Stimulated activated naive B cell treated with anti-CD40 and anti-IgM and Interleukin-4, amounts not matched to agents 10 μg/mL and 1 μg/mL and 100 μg/mL, for 72 hours (primary cell): ENCODE measurements around the gene RGS7.

Source experiments
- ATAC-seq, 2 donors: fragments of 150-1000 bp; cut with Tn5 transposase; replicated peaks; 2 replicates each; pipeline ENCODE4 v1.10.0; 2021; ENCODE audit warnings: moderate library complexity in 1 of 2
- DNase-seq: peaks from one replicate; pipeline ENCODE4 v3.0.0; 2021
- H3K27ac Mint-ChIP-seq: one replicate; pipeline ENCODE4 v1.8.0; 2022; ENCODE audit warnings: mild to moderate bottlenecking, mixed read lengths
- H3K27me3 Mint-ChIP-seq, 2 donors: one replicate each; pipeline ENCODE4 v1.8.0; 2022; ENCODE audit warnings: mixed read lengths in 2 of 2
- H3K36me3 Mint-ChIP-seq, 2 donors: one replicate each; pipeline ENCODE4 v1.8.0; 2022; ENCODE audit warnings: mixed read lengths in 2 of 2, mild to moderate bottlenecking in 1 of 2
- H3K4me1 Mint-ChIP-seq, 2 donors: one replicate each; pipeline ENCODE4 v1.8.0; 2022; ENCODE audit warnings: mixed read lengths in 2 of 2, mild to moderate bottlenecking in 1 of 2
- H3K4me3 Mint-ChIP-seq, 2 donors: one replicate each; pipeline ENCODE4 v1.8.0; 2022; ENCODE audit warnings: mild to moderate bottlenecking in 2 of 2, mixed read lengths in 2 of 2, moderate library complexity in 1 of 2
- H3K9me3 Mint-ChIP-seq, 2 donors: one replicate each; pipeline ENCODE4 v1.8.0; 2022; ENCODE audit warnings: mixed read lengths in 2 of 2, mild to moderate bottlenecking in 1 of 2

The RGS7 gene

DNA sequence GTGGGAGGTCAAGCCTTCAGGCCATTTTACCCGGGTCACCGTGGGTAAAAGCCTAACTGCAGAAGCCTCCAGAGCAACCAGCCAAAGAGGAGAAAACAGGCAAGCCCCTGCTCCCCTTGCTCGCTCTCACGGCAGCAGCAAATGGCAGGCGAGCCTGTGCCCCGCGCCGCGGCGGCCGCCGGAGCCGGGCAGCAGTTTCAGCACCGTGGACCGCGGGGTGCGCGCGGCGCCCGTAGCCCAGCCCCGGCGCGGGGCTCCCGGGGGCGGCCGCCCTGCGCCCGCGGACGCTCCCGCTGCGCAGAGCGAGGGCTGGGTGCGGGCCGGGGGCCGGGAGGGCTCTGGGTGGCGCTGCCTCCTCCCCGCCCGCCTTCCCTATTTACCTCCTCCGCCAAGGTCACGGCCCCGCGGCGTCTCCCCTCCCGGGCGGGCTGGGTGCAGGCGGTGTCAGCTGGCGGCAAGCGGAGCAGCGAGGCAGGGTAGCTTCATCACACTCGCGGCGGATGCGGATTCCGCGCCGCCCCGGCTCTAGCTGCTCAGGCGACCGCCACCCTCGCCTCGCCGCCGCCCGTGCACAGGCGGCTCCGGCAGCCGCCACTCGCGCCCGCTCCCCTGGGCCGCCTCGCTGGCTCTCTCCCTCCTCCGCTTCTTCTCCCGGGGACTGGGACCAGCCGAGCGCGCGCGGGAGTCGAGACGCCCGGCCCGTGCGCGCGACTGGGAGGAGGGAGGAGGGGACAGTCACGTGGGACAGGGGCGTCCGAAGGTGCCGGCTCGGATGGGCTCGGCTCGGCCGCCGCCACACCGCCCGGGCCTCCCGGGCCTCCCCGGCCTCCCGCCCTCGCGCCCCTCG, at the start of gene RGS7:
Gene RGS7 (minus strand): TSS at position 687 of the 847 bp plus-strand sequence.
- Mint-ChIP-seq H3K9me3 (no peaks in the 10 kb centered on the region), H3K27ac (no peak within 1 kb of the TSS), H3K4me1 (peaks cover 2 to 5% of the 10 kb centered on the region in 2 donors), H3K27me3 (peaks cover 28 to 39% of the 10 kb centered on the region in 2 donors), H3K4me3 (peak within 1 kb of the TSS; percentile 77 to 78), H3K36me3 (no peaks in the 10 kb centered on the region)
- DNase-seq (peak; percentile 17), ATAC-seq (peak; percentile 80 to 81)

DNA sequence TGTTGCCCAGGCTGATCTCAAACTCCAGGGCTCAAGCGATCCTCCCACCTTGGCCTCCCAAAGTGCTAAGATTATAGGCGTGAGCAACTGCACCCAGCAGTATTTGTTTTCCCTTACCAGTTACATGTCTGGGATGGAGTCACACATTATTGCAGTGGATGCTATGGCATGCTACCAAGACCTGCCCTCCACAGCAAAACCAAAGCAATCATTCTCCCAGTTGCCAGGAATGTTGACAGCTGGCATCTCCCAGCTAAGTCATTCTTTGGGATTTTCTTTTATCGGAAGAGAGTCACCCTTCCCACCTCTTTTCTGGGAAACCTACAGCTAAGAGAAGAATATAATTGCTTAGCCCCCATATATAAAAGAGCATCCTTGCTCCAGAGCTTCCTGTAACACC, 49.4 kb upstream of the RGS7 start:
- no peak overlapping the region for H3K4me3 Mint-ChIP-seq
- H3K4me1 Mint-ChIP-seq: no peaks in the 10 kb centered on the region
- DNase-seq (no peak), ATAC-seq (no peak)
- peaks cover 19 to 22% of the 10 kb centered on the region in 2 donors for H3K27me3 Mint-ChIP-seq
- no peaks in the 10 kb centered on the region for H3K9me3 Mint-ChIP-seq
- no peak overlapping the region for H3K27ac Mint-ChIP-seq
- H3K36me3 Mint-ChIP-seq: no peaks in the 10 kb centered on the region

DNA sequence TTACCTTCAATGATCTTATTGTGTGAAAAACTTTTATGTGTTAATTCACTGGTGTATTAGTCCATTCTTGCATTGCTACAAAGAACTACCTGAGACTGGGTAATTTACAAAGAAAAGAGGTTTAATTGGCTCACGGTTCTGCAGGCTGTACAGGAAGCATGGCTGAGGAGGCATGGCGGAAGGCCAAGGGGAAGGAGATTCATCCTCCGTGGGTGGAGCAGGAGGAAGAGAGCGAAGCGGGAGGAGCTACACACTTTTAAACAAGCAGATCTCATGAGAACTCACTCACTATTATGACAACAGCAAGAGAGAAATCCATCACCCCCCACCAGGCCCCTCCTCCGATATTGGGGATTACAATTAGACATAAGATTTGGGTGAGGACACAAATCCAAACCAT, 44.2 kb upstream of the RGS7 start:
- Mint-ChIP-seq H3K4me1 (peaks cover 0 to 2% of the 10 kb centered on the region in 2 donors), H3K9me3 (peaks cover 2 to 3% of the 10 kb centered on the region in 2 donors), H3K27me3 (peaks cover 0 to 7% of the 10 kb centered on the region in 2 donors), H3K4me3 (no peak overlapping the region), H3K27ac (no peak overlapping the region), H3K36me3 (no peaks in the 10 kb centered on the region)
- ATAC-seq (no peak), DNase-seq (no peak)

DNA sequence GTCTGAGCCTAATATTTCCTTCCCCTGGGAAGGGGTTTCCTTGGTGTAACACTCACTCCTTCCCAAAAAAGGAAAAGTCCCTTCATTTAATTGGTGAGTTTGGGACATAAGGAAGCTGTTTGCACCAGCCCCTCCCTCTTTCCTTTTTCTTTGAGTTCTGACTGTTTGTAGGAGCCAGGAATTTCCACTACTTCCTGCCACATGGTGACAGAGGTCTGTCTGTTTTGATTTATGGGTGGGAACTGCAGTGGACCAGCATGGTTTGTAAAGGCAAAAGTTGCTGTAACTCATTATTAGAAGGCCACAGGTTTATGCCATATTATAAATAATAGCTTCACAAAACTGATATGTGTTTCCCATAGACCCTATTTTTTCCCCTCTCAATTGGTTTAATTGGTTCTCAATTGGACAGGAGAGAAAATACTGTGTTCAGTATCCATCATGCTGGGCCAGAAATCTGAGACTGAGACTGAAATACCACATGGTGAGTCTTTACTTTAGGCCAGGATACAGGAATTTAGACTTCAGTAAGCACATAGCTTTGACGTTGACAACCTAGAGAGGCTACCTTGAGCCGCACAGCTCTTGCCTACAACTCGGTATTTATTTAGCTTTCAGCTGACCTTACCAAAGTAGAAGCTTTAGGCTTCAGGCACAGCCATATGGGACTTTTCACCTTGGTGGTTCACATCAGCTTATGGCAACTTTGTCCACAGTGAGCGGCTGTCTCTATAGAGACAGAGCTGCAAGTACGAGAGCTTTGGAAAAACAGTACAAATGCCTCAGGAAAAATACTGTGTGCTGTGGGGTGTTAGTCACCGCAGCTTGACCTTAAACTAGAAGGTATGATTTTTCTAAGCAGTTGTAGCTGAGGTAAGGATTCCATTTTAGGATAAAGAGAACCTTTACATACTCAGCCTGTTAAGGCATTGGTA, 40.0 kb upstream of the RGS7 start:
- no peaks in the 10 kb centered on the region for H3K36me3 Mint-ChIP-seq

DNA sequence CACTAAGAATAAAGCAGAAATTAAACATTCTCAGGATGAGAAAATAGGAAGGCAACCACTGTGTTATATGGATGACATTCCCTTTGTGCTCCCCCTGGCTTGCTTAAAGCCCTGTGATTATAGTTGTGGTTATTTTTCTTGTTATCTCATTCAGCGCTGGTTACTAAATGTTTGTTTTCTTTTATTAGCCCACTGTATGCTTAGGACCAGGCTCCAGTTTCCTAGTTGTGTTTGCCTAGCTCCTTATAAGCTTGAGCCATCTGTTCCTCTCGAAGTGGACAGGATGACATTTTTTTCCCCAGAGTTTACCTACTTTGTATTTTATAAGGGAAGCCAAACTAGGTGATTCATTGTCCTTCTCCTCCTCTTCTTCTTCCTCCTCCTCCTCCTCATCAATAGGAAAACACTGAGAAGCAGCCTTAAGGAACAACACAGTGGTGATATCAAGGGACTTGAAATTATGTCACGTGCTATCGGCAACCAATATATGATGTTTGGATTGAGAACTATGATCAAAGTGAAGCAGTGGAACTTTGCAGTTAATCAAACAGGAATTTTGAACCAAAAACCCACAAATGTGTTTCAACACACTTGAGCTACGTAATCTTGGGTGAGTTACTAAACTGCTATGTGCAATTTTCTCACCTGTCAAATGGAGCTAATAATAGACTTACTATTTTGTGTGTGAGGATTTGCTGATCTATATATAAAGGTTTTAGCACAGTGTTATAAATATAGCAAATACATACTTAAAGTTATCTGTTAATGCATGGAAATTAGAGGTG, 35.1 kb upstream of the RGS7 start:
- no peak for DNase-seq
- no peak overlapping the region for H3K4me3 Mint-ChIP-seq
- H3K27ac Mint-ChIP-seq: no peak overlapping the region
- peaks cover 5 to 13% of the 10 kb centered on the region in 2 donors for H3K27me3 Mint-ChIP-seq
- no peaks in the 10 kb centered on the region for H3K9me3 Mint-ChIP-seq
- no peaks in the 10 kb centered on the region for H3K4me1 Mint-ChIP-seq
- no peak for ATAC-seq
- no peaks in the 10 kb centered on the region for H3K36me3 Mint-ChIP-seq

More for the DNA sequence above, 40.0 kb upstream of the RGS7 start:
- no peak for DNase-seq
- Mint-ChIP-seq H3K4me1 (peaks cover 0 to 2% of the 10 kb centered on the region in 2 donors), H3K9me3 (peaks cover 2 to 3% of the 10 kb centered on the region in 2 donors), H3K27ac (no peak overlapping the region), H3K4me3 (no peak overlapping the region), H3K27me3 (peaks cover 3 to 13% of the 10 kb centered on the region in 2 donors)
- ATAC-seq: no peak

DNA sequence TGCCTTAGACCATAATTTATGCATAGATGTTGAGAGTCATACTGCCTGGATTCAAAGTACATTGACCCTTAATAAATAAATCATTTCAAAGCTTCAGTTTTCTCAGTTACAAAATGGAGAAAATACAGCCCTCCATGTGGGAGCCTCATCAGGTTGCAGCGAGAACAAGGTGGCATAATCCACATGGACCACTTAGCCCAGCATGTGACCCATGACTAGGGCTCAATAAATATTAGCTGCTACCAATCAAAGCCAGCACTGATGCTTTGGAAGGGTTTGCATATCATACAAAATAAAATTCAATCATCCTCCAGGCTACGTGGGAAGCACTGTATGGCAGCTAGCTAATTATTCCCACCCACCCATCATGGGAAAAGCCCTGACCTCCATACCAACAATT, 33.5 kb upstream of the RGS7 start:
- Mint-ChIP-seq H3K36me3 (no peaks in the 10 kb centered on the region), H3K4me1 (no peaks in the 10 kb centered on the region), H3K27ac (no peak overlapping the region), H3K9me3 (peaks cover 0 to 3% of the 10 kb centered on the region in 2 donors), H3K27me3 (peaks cover 6 to 9% of the 10 kb centered on the region in 2 donors), H3K4me3 (no peak overlapping the region)
- no peak for ATAC-seq
- DNase-seq: no peak

DNA sequence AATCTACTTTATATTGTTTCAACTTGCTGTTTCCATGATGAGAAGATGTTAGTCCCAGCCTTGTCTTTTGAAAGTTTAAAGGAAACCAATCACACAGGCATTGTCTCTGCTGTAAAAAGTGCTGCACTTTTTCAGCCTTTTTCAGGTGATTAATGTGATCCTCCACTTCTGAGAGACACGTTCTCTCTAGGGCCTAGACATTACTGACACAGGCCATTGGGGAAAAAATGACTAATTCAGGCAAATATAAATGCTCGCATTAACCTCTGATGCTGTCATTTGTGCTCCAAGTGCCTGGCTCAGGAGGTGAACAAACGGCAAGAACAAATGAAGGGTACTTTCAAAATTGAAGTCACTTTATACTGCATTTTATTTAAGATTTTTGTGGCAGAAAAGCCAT, 32.4 kb upstream of the RGS7 start:
- peaks cover 6 to 9% of the 10 kb centered on the region in 2 donors for H3K27me3 Mint-ChIP-seq
- H3K4me1 Mint-ChIP-seq: no peaks in the 10 kb centered on the region
- ATAC-seq: no peak
- DNase-seq: no peak
- H3K36me3 Mint-ChIP-seq: no peaks in the 10 kb centered on the region
- no peak overlapping the region for H3K4me3 Mint-ChIP-seq
- H3K9me3 Mint-ChIP-seq: peaks cover 0 to 3% of the 10 kb centered on the region in 2 donors
- no peak overlapping the region for H3K27ac Mint-ChIP-seq

DNA sequence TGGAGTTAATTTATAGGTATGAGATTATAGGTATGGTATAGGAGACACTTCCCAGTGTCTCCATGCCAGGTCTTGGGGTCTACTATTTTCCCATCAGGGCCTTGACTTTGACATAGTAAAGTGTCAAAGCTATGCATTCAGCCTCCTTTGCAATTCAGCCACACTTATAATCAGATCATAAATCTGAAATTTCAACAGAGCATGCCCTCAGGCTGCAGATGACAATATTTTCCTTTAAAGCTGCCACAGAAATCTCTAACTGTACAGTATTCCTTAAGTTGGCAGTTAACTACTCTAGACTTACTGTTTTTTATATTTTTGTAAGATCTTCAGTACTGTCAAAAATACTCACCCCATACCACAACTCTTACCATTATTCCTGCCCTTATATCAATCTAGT, 30.2 kb upstream of the RGS7 start:
- peaks cover 1 to 4% of the 10 kb centered on the region in 2 donors for H3K9me3 Mint-ChIP-seq
- no peak overlapping the region for H3K4me3 Mint-ChIP-seq
- DNase-seq (no peak), ATAC-seq (no peak)
- no peaks in the 10 kb centered on the region for H3K4me1 Mint-ChIP-seq
- H3K27ac Mint-ChIP-seq: no peak overlapping the region
- peaks cover 6 to 8% of the 10 kb centered on the region in 2 donors for H3K27me3 Mint-ChIP-seq
- no peaks in the 10 kb centered on the region for H3K36me3 Mint-ChIP-seq

DNA sequence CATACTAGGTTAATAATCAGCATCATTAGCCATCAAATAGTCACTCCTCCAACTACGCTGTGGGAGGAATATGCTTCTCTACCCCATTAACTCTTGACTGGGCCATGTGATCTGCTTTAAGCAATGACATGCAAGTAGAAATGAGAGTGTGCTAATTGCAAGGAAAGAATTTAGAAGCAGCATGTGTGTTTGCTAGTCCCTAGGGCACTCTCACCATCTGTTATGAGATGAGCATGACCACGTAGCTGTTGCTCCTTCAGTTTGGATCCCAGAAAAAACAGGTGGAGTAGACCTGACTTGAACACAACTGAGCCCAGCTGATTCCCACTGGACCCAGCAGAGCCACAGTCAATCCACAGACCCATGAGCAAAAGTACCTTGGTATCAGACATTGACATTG, 19.7 kb upstream of the RGS7 start:
- Mint-ChIP-seq H3K27me3 (peaks cover 4 to 6% of the 10 kb centered on the region in 2 donors), H3K4me3 (no peak overlapping the region), H3K36me3 (no peaks in the 10 kb centered on the region), H3K27ac (no peak overlapping the region), H3K9me3 (peaks cover 3 to 6% of the 10 kb centered on the region in 2 donors), H3K4me1 (no peaks in the 10 kb centered on the region)
- ATAC-seq: no peak
- DNase-seq: no peak

DNA sequence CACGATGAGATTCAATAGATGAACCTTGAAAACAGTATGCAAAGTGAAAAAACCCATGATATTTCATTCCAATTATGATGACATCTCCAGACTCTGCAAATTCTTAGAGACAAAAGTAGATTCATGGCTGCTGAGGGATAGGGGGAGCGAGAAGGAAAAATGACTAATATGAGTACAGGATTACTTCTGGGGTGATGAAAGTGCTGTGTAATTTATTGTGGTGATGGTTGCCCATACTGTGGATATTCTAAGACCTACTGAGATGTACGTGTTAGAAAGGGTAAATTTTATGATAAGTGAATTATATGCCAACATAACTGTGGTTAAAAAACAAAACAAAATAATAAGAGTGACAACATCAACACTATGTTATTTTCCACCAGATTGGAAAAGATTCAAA, 18.9 kb upstream of the RGS7 start:
- Mint-ChIP-seq H3K27me3 (peaks cover 1 to 4% of the 10 kb centered on the region in 2 donors), H3K4me3 (no peak overlapping the region), H3K27ac (no peak overlapping the region), H3K36me3 (no peaks in the 10 kb centered on the region), H3K4me1 (no peaks in the 10 kb centered on the region), H3K9me3 (peaks cover 0 to under 1% of the 10 kb centered on the region in 2 donors)
- DNase-seq: no peak
- ATAC-seq: no peak

DNA sequence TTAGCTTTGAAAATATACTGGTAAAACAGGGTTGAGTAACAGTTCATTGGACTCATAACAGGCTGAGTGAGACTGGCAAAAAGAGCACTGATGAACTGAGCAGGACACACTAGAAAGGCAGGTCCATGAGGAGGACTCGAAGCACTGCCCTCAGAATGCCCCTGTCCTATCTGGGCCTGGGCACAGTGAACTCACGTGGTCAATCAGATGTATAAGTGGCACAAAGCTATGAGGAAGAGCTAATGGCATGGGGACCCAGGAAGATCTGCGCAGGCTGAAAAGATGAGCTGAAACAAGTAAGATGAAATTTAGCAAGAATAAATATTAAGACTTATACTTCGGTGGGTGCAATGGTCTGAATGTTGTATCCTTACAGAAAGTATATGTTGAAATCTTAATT, 9.2 kb upstream of the RGS7 start:
- DNase-seq: no peak
- Mint-ChIP-seq H3K4me3 (no peak overlapping the region), H3K36me3 (no peaks in the 10 kb centered on the region), H3K9me3 (peaks cover 4 to 5% of the 10 kb centered on the region in 2 donors), H3K4me1 (no peaks in the 10 kb centered on the region), H3K27me3 (peaks cover 20 to 21% of the 10 kb centered on the region in 2 donors), H3K27ac (no peak overlapping the region)
- no peak for ATAC-seq

DNA sequence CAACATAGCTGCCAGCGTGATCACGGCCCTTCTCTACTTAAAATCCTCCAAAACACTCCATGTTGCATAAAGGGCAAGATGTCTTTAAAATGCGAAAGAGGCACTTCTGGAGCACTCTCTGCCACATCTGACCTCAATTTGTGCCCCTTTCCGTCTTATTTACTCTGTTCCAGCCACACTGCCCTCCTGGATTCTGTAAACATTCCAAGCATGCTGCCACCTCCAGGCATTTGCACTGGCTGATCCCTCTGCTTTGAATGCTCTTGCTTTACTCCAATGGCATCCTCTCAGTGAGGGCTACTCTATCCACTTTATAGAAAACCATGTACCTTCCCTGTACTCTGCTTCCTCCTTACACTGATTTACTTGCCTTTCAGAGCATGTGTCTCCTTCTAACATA, 5.3 kb upstream of the RGS7 start:
- H3K27me3 Mint-ChIP-seq: peaks cover 40 to 46% of the 10 kb centered on the region in 2 donors
- H3K4me1 Mint-ChIP-seq: no peaks in the 10 kb centered on the region
- H3K27ac Mint-ChIP-seq: no peak overlapping the region
- H3K9me3 Mint-ChIP-seq: peaks cover 4 to 5% of the 10 kb centered on the region in 2 donors
- H3K4me3 Mint-ChIP-seq: no peak overlapping the region
- no peaks in the 10 kb centered on the region for H3K36me3 Mint-ChIP-seq
- DNase-seq (no peak), ATAC-seq (no peak)

DNA sequence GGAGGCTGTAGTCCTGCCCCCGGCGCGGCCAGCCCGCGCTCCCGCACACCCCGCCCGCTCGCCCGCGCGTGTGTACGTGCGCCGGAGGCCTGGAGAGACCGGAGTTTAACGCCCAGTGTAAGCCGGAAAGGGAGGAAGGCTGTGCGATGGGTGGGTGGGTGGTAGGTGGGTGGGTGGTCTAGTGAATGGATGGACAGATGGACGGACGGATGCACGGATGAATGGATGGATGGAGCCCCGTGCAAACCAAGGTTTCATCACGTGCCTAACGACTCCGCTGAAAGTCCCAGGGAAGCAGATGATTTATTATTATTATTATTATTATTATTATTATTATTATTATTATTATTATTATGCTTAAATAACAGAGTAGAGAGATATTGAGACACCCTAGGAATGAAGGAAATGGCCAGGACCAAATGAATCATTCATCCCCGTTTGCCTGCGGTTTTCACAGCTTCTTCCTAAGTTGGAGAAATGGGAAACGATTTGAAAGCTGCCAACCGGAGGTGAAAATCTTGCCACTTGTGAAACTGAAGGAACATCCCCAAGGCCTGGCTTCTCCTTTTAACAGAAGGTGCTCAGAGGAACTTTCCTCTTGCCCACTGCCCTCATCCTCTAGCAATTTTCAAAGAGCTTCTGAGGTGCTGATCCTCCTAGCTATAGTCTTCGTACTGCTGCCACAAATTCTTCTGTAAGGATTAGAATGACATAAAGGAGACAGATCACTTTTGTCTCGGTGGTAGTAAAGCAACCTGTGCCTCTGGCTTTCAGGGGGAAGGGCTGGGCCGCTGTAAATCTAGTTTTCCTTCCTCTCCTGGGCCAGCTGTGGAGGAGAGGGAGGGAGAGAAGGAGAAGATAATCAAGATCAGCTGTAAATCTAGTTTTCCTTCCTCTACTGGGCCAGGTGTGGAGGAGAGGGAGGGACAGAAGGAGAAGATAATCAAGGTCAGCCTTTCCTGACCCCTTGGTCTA, 648 bp upstream of the RGS7 start:
- no peak overlapping the region for H3K27ac Mint-ChIP-seq
- peaks cover 2 to 5% of the 10 kb centered on the region in 2 donors for H3K4me1 Mint-ChIP-seq
- ATAC-seq (no peak), DNase-seq (no peak)
- H3K9me3 Mint-ChIP-seq: no peaks in the 10 kb centered on the region
- H3K36me3 Mint-ChIP-seq: no peaks in the 10 kb centered on the region
- H3K4me3 Mint-ChIP-seq: peak overlapping the region; percentile 60 to 63
- H3K27me3 Mint-ChIP-seq: peaks cover 30 to 43% of the 10 kb centered on the region in 2 donors
